ENCODE data around the gene PRKD1.

The PRKD1 gene

GRCh38 chr14:29896354-29896821, 31.3 kb downstream of the PRKD1 start:
- H4K20me1 ChIP-seq (ENCODE audit: insufficient read depth, low read length) = no peaks in the 10 kb centered on the region
- H3K4me1 ChIP-seq (ENCODE audit: low read length) = no peaks in the 10 kb centered on the region
- no peak overlapping the region for H3K4me2 ChIP-seq (ENCODE audit: low read length)
- no peak overlapping the region for H3K9ac ChIP-seq (ENCODE audit: low read length)
- H3K36me3 ChIP-seq (replicated peaks; ENCODE audit: low read depth, low read length) = no peaks in the 10 kb centered on the region
- no peaks in the 10 kb centered on the region for H3K79me2 ChIP-seq (ENCODE audit: low read length)
- TF ChIP-seq, protein P1, sequence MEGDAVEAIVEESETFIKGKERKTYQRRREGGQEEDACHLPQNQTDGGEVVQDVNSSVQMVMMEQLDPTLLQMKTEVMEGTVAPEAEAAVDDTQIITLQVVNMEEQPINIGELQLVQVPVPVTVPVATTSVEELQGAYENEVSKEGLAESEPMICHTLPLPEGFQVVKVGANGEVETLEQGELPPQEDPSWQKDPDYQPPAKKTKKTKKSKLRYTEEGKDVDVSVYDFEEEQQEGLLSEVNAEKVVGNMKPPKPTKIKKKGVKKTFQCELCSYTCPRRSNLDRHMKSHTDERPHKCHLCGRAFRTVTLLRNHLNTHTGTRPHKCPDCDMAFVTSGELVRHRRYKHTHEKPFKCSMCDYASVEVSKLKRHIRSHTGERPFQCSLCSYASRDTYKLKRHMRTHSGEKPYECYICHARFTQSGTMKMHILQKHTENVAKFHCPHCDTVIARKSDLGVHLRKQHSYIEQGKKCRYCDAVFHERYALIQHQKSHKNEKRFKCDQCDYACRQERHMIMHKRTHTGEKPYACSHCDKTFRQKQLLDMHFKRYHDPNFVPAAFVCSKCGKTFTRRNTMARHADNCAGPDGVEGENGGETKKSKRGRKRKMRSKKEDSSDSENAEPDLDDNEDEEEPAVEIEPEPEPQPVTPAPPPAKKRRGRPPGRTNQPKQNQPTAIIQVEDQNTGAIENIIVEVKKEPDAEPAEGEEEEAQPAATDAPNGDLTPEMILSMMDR (IDR thresholded peaks at IDR 0.05; ENCODE audit: low read depth, low read length) = no peak
- TF ChIP-seq EZH2phosphoT487 (IDR thresholded peaks at IDR 0.05; ENCODE audit: low read depth) = no peak
- H2AFZ ChIP-seq (ENCODE audit: low read depth, low read length) = no peak overlapping the region
- no peaks in the 10 kb centered on the region for H3K27me3 ChIP-seq (ENCODE audit: low read depth, low read length)
- no peak overlapping the region for H3K4me3 ChIP-seq (ENCODE audit: low read length)
- no peak overlapping the region for H3K27ac ChIP-seq (ENCODE audit: low read length)
- H3K9me3 ChIP-seq (ENCODE audit: insufficient read depth, low read length) = no peaks in the 10 kb centered on the region

GRCh38 chr14:29895591-29896083, 32.0 kb downstream of the PRKD1 start:
- Histone ChIP-seq H3K27ac (ENCODE audit: low read length) (no peak overlapping the region), H3K79me2 (ENCODE audit: low read length) (no peaks in the 10 kb centered on the region), H3K36me3 (replicated peaks; ENCODE audit: low read depth, low read length) (no peaks in the 10 kb centered on the region), H3K4me1 (ENCODE audit: low read length) (no peaks in the 10 kb centered on the region), H4K20me1 (ENCODE audit: insufficient read depth, low read length) (no peaks in the 10 kb centered on the region), H3K9ac (ENCODE audit: low read length) (no peak overlapping the region), H3K9me3 (ENCODE audit: insufficient read depth, low read length) (no peaks in the 10 kb centered on the region), H2AFZ (ENCODE audit: low read depth, low read length) (no peak overlapping the region), H3K27me3 (ENCODE audit: low read depth, low read length) (no peaks in the 10 kb centered on the region), H3K4me3 (ENCODE audit: low read length) (no peak overlapping the region), H3K4me2 (ENCODE audit: low read length) (no peak overlapping the region)
- TF ChIP-seq, protein P1 (IDR thresholded peaks at IDR 0.05; ENCODE audit: low read depth, low read length) = no peak
- no peak for TF ChIP-seq EZH2phosphoT487 (IDR thresholded peaks at IDR 0.05; ENCODE audit: low read depth)

- H2AFZ ChIP-seq (ENCODE audit: low read depth, low read length) = no peak overlapping the region
- H3K27ac ChIP-seq (ENCODE audit: low read length) = no peak overlapping the region
- H3K4me2 ChIP-seq (ENCODE audit: low read length) = no peak overlapping the region
- H3K27me3 ChIP-seq (ENCODE audit: low read depth, low read length) = no peaks in the 10 kb centered on the region
- TF ChIP-seq, protein P1 (IDR thresholded peaks at IDR 0.05; ENCODE audit: low read depth, low read length) = no peak
- no peak for TF ChIP-seq EZH2phosphoT487 (IDR thresholded peaks at IDR 0.05; ENCODE audit: low read depth)
- no peaks in the 10 kb centered on the region for H3K79me2 ChIP-seq (ENCODE audit: low read length)
- H3K36me3 ChIP-seq (replicated peaks; ENCODE audit: low read depth, low read length) = no peaks in the 10 kb centered on the region
- no peaks in the 10 kb centered on the region for H3K9me3 ChIP-seq (ENCODE audit: insufficient read depth, low read length)
- no peaks in the 10 kb centered on the region for H4K20me1 ChIP-seq (ENCODE audit: insufficient read depth, low read length)
- no peak overlapping the region for H3K4me3 ChIP-seq (ENCODE audit: low read length)
- no peak overlapping the region for H3K9ac ChIP-seq (ENCODE audit: low read length)
- H3K4me1 ChIP-seq (ENCODE audit: low read length) = no peaks in the 10 kb centered on the region
Measured at GRCh38 chr14:29893989-29894388, 33.7 kb downstream of the PRKD1 start.

DNA sequence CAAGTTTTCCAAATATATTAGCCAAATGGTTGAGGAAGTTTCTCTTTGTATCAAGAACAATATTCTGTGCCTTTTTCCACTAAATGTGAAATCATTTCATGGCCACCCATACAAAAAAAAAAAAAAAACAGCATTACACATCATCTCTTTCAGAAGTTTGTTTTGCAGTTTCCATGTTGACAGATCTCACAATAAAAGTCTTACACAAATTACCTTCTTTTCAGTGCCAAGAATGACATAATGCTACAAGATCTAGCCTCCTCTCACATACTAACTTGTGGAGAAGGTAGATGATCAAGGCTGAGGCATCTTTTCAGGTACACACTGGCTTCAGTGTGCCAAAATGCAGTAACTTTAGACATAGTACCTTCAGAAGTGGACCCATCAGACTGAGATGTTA, 35.3 kb downstream of the PRKD1 start:
- Histone ChIP-seq H3K4me3 (ENCODE audit: low read length) (no peak overlapping the region), H3K36me3 (replicated peaks; ENCODE audit: low read depth, low read length) (no peaks in the 10 kb centered on the region), H3K4me2 (ENCODE audit: low read length) (no peak overlapping the region), H3K27me3 (ENCODE audit: low read depth, low read length) (no peaks in the 10 kb centered on the region), H3K9me3 (ENCODE audit: insufficient read depth, low read length) (no peaks in the 10 kb centered on the region), H3K79me2 (ENCODE audit: low read length) (no peaks in the 10 kb centered on the region), H3K27ac (ENCODE audit: low read length) (no peak overlapping the region), H3K9ac (ENCODE audit: low read length) (no peak overlapping the region), H4K20me1 (ENCODE audit: insufficient read depth, low read length) (no peaks in the 10 kb centered on the region), H2AFZ (ENCODE audit: low read depth, low read length) (no peak overlapping the region), H3K4me1 (ENCODE audit: low read length) (no peaks in the 10 kb centered on the region)
- TF ChIP-seq, protein P1 (IDR thresholded peaks at IDR 0.05; ENCODE audit: low read depth, low read length) = no peak
- no peak for TF ChIP-seq EZH2phosphoT487 (IDR thresholded peaks at IDR 0.05; ENCODE audit: low read depth)
